ENCODE results near the gene FUT8.
"Not testable (repeated sequence)": the region's sequence is repeated elsewhere in the genome, so short reads cannot be mapped to it uniquely, and the experiment has no call there.

FUT8 gene

GRCh38 chr14:65632487-65632886 is 220.0 kb downstream of the FUT8 start:
- no peaks in the 10 kb centered on the region for H3K9me3 ChIP-seq (replicated peaks; ENCODE audit: low read length)
- no peak overlapping the region for H3K4me2 ChIP-seq (ENCODE audit: low read length)
- no peaks in the 10 kb centered on the region for H3K27me3 ChIP-seq (ENCODE audit: control insufficient read depth, insufficient read depth, low read length)
- H3K4me3 ChIP-seq (ENCODE audit: low read length): no peak overlapping the region
- no peak overlapping the region for H3K9ac ChIP-seq (ENCODE audit: low read depth, low read length)
- no peaks in the 10 kb centered on the region for H3K4me1 ChIP-seq (ENCODE audit: control insufficient read depth, insufficient read depth, low read length)
- no peaks in the 10 kb centered on the region for H3K36me3 ChIP-seq (ENCODE audit: insufficient read depth, low read length)

GRCh38 chr14:65633666-65634065 is 221.1 kb downstream of the FUT8 start:
- not testable (repeated sequence) for H3K4me3 ChIP-seq (ENCODE audit: low read length)

GRCh38 chr14:65637780-65638179 is 225.2 kb downstream of the FUT8 start:
- Histone ChIP-seq H3K27me3 (ENCODE audit: control insufficient read depth, insufficient read depth, low read length) (no peaks in the 10 kb centered on the region), H3K9ac (ENCODE audit: low read depth, low read length) (no peak overlapping the region), H3K36me3 (ENCODE audit: insufficient read depth, low read length) (no peaks in the 10 kb centered on the region), H3K9me3 (replicated peaks; ENCODE audit: low read length) (no peaks in the 10 kb centered on the region), H3K4me3 (ENCODE audit: low read length) (no peak overlapping the region), H3K4me1 (ENCODE audit: control insufficient read depth, insufficient read depth, low read length) (no peaks in the 10 kb centered on the region), H3K4me2 (ENCODE audit: low read length) (no peak overlapping the region)

More at GRCh38 chr14:65633666-65634065, 221.1 kb downstream of the FUT8 start:
- not testable (repeated sequence) for H3K4me2 ChIP-seq (ENCODE audit: low read length); H3K36me3 ChIP-seq (ENCODE audit: insufficient read depth, low read length); H3K9ac ChIP-seq (ENCODE audit: low read depth, low read length); H3K9me3 ChIP-seq (replicated peaks; ENCODE audit: low read length); H3K4me1 ChIP-seq (ENCODE audit: control insufficient read depth, insufficient read depth, low read length); H3K27me3 ChIP-seq (ENCODE audit: control insufficient read depth, insufficient read depth, low read length)

- H3K4me1 ChIP-seq (ENCODE audit: control insufficient read depth, insufficient read depth, low read length): no peaks in the 10 kb centered on the region
- no peaks in the 10 kb centered on the region for H3K9me3 ChIP-seq (replicated peaks; ENCODE audit: low read length)
- no peak overlapping the region for H3K4me3 ChIP-seq (ENCODE audit: low read length)
- no peaks in the 10 kb centered on the region for H3K36me3 ChIP-seq (ENCODE audit: insufficient read depth, low read length)
- no peak overlapping the region for H3K4me2 ChIP-seq (ENCODE audit: low read length)
- no peak overlapping the region for H3K9ac ChIP-seq (ENCODE audit: low read depth, low read length)
- H3K27me3 ChIP-seq (ENCODE audit: control insufficient read depth, insufficient read depth, low read length): no peaks in the 10 kb centered on the region
Measured at GRCh38 chr14:65639216-65639615, 226.7 kb downstream of the FUT8 start.

GRCh38 chr14:65650826-65651225 is 238.3 kb downstream of the FUT8 start:
- H3K4me3 ChIP-seq (ENCODE audit: low read length): no peak overlapping the region
- no peak overlapping the region for H3K9ac ChIP-seq (ENCODE audit: low read depth, low read length)
- no peaks in the 10 kb centered on the region for H3K27me3 ChIP-seq (ENCODE audit: control insufficient read depth, insufficient read depth, low read length)
- H3K4me2 ChIP-seq (ENCODE audit: low read length): no peak overlapping the region
- no peaks in the 10 kb centered on the region for H3K36me3 ChIP-seq (ENCODE audit: insufficient read depth, low read length)
- H3K9me3 ChIP-seq (replicated peaks; ENCODE audit: low read length): no peaks in the 10 kb centered on the region
- H3K4me1 ChIP-seq (ENCODE audit: control insufficient read depth, insufficient read depth, low read length): no peaks in the 10 kb centered on the region

GRCh38 chr14:65656554-65656953 is 244.0 kb downstream of the FUT8 start:
- no peaks in the 10 kb centered on the region for H3K27me3 ChIP-seq (ENCODE audit: control insufficient read depth, insufficient read depth, low read length)
- no peaks in the 10 kb centered on the region for H3K36me3 ChIP-seq (ENCODE audit: insufficient read depth, low read length)
- no peak overlapping the region for H3K4me2 ChIP-seq (ENCODE audit: low read length)
- H3K9ac ChIP-seq (ENCODE audit: low read depth, low read length): no peak overlapping the region
- H3K4me3 ChIP-seq (ENCODE audit: low read length): no peak overlapping the region
- peaks cover 7% of the 10 kb centered on the region for H3K4me1 ChIP-seq (ENCODE audit: control insufficient read depth, insufficient read depth, low read length)
- no peaks in the 10 kb centered on the region for H3K9me3 ChIP-seq (replicated peaks; ENCODE audit: low read length)

GRCh38 chr14:65658202-65658601 is 245.7 kb downstream of the FUT8 start:
- Histone ChIP-seq H3K4me2 (ENCODE audit: low read length) (no peak overlapping the region), H3K27me3 (ENCODE audit: control insufficient read depth, insufficient read depth, low read length) (no peaks in the 10 kb centered on the region), H3K9ac (ENCODE audit: low read depth, low read length) (no peak overlapping the region), H3K4me3 (ENCODE audit: low read length) (no peak overlapping the region), H3K36me3 (ENCODE audit: insufficient read depth, low read length) (no peaks in the 10 kb centered on the region), H3K4me1 (ENCODE audit: control insufficient read depth, insufficient read depth, low read length) (peaks cover 7% of the 10 kb centered on the region), H3K9me3 (replicated peaks; ENCODE audit: low read length) (no peaks in the 10 kb centered on the region)

GRCh38 chr14:65661865-65662264 is 249.3 kb downstream of the FUT8 start:
- H3K4me2 ChIP-seq (ENCODE audit: low read length): no peak overlapping the region
- peaks cover 7% of the 10 kb centered on the region for H3K4me1 ChIP-seq (ENCODE audit: control insufficient read depth, insufficient read depth, low read length)
- no peaks in the 10 kb centered on the region for H3K27me3 ChIP-seq (ENCODE audit: control insufficient read depth, insufficient read depth, low read length)

GRCh38 chr14:65664436-65664835 is 251.9 kb downstream of the FUT8 start:
- Histone ChIP-seq H3K4me2 (ENCODE audit: low read length) (no peak overlapping the region), H3K9me3 (replicated peaks; ENCODE audit: low read length) (no peaks in the 10 kb centered on the region), H3K27me3 (ENCODE audit: control insufficient read depth, insufficient read depth, low read length) (no peaks in the 10 kb centered on the region), H3K4me1 (ENCODE audit: control insufficient read depth, insufficient read depth, low read length) (no peaks in the 10 kb centered on the region), H3K4me3 (ENCODE audit: low read length) (no peak overlapping the region), H3K36me3 (ENCODE audit: insufficient read depth, low read length) (no peaks in the 10 kb centered on the region), H3K9ac (ENCODE audit: low read depth, low read length) (no peak overlapping the region)

More at GRCh38 chr14:65661865-65662264, 249.3 kb downstream of the FUT8 start:
- no peaks in the 10 kb centered on the region for H3K36me3 ChIP-seq (ENCODE audit: insufficient read depth, low read length)
- no peak overlapping the region for H3K9ac ChIP-seq (ENCODE audit: low read depth, low read length)
- H3K4me3 ChIP-seq (ENCODE audit: low read length): no peak overlapping the region
- H3K9me3 ChIP-seq (replicated peaks; ENCODE audit: low read length): no peaks in the 10 kb centered on the region

GRCh38 chr14:65676361-65677014 is 264.0 kb downstream of the FUT8 start:
- no peaks in the 10 kb centered on the region for H3K4me1 ChIP-seq (ENCODE audit: control insufficient read depth, insufficient read depth, low read length)
- no peaks in the 10 kb centered on the region for H3K9me3 ChIP-seq (replicated peaks; ENCODE audit: low read length)
- no peak overlapping the region for H3K4me2 ChIP-seq (ENCODE audit: low read length)
- H3K27me3 ChIP-seq (ENCODE audit: control insufficient read depth, insufficient read depth, low read length): no peaks in the 10 kb centered on the region
- no peak overlapping the region for H3K9ac ChIP-seq (ENCODE audit: low read depth, low read length)
- H3K36me3 ChIP-seq (ENCODE audit: insufficient read depth, low read length): no peaks in the 10 kb centered on the region
- no peak overlapping the region for H3K4me3 ChIP-seq (ENCODE audit: low read length)

GRCh38 chr14:65685572-65685971 is 273.0 kb downstream of the FUT8 start:
- H3K36me3 ChIP-seq (ENCODE audit: insufficient read depth, low read length): no peaks in the 10 kb centered on the region
- no peaks in the 10 kb centered on the region for H3K27me3 ChIP-seq (ENCODE audit: control insufficient read depth, insufficient read depth, low read length)
- H3K4me3 ChIP-seq (ENCODE audit: low read length): no peak overlapping the region
- no peak overlapping the region for H3K9ac ChIP-seq (ENCODE audit: low read depth, low read length)
- no peaks in the 10 kb centered on the region for H3K4me1 ChIP-seq (ENCODE audit: control insufficient read depth, insufficient read depth, low read length)
- H3K9me3 ChIP-seq (replicated peaks; ENCODE audit: low read length): no peaks in the 10 kb centered on the region
- H3K4me2 ChIP-seq (ENCODE audit: low read length): no peak overlapping the region

- H3K4me3 ChIP-seq (ENCODE audit: low read length): no peak overlapping the region
- H3K4me1 ChIP-seq (ENCODE audit: control insufficient read depth, insufficient read depth, low read length): no peaks in the 10 kb centered on the region
- no peaks in the 10 kb centered on the region for H3K36me3 ChIP-seq (ENCODE audit: insufficient read depth, low read length)
- H3K4me2 ChIP-seq (ENCODE audit: low read length): no peak overlapping the region
- H3K9me3 ChIP-seq (replicated peaks; ENCODE audit: low read length): no peaks in the 10 kb centered on the region
- H3K27me3 ChIP-seq (ENCODE audit: control insufficient read depth, insufficient read depth, low read length): no peaks in the 10 kb centered on the region
- no peak overlapping the region for H3K9ac ChIP-seq (ENCODE audit: low read depth, low read length)
Measured at GRCh38 chr14:65686761-65687160, 274.2 kb downstream of the FUT8 start.

Data from skeletal muscle satellite cell (primary cell).